ENCODE results near the gene UBA52.

DNA sequence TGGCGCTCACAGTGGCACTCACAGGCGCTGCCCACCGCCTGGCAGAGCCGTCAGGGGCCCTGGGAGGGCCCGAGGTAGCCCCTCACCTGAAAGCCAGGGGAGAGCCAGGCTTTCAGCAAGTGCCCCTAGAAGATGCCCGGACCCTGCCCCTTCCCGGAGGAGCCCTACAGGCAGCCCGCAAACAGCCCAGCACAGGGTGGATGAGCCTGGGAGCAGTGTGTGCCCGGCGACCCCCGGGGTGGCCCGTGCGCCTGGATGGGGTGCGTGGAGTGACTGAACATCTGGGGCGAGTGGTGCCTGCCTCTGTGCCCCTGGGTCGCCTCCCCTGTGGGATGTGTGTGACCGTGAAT, 33.5 kb downstream of the UBA52 start:
- TF ChIP-seq, protein P1, sequence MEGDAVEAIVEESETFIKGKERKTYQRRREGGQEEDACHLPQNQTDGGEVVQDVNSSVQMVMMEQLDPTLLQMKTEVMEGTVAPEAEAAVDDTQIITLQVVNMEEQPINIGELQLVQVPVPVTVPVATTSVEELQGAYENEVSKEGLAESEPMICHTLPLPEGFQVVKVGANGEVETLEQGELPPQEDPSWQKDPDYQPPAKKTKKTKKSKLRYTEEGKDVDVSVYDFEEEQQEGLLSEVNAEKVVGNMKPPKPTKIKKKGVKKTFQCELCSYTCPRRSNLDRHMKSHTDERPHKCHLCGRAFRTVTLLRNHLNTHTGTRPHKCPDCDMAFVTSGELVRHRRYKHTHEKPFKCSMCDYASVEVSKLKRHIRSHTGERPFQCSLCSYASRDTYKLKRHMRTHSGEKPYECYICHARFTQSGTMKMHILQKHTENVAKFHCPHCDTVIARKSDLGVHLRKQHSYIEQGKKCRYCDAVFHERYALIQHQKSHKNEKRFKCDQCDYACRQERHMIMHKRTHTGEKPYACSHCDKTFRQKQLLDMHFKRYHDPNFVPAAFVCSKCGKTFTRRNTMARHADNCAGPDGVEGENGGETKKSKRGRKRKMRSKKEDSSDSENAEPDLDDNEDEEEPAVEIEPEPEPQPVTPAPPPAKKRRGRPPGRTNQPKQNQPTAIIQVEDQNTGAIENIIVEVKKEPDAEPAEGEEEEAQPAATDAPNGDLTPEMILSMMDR (IDR thresholded peaks at IDR 0.05) = no peak
- no peak for TF ChIP-seq POLR2A (IDR thresholded peaks at IDR 0.05)
